IPS DF 19.7 (cell line): ENCODE data around the gene PARD3.

Experiments used
- DNase-seq: peaks from one replicate; pipeline ENCODE4 v3.0.0-alpha.2; 2013; ENCODE audit warnings: low read depth, low spot score

Gene PARD3

GRCh38 chr10:34499612-34500279 lies 315.4 kb downstream of the PARD3 start:
- DNase-seq = no peak

GRCh38 chr10:34498821-34499220 lies 316.3 kb downstream of the PARD3 start:
- no peak for DNase-seq

GRCh38 chr10:34495938-34496337 lies 319.2 kb downstream of the PARD3 start:
- no peak for DNase-seq

- no peak for DNase-seq
Observed at GRCh38 chr10:34494012-34494411, 321.1 kb downstream of the PARD3 start.

GRCh38 chr10:34492081-34492480 lies 323.0 kb downstream of the PARD3 start:
- DNase-seq = no peak

GRCh38 chr10:34491678-34492077 lies 323.4 kb downstream of the PARD3 start:
- DNase-seq = no peak

GRCh38 chr10:34489973-34490745 lies 324.9 kb downstream of the PARD3 start:
- no peak for DNase-seq

- no peak for DNase-seq
Observed at GRCh38 chr10:34489411-34489810, 325.7 kb downstream of the PARD3 start.

- DNase-seq = no peak
Observed at GRCh38 chr10:34488476-34489130, 326.5 kb downstream of the PARD3 start.

GRCh38 chr10:34486008-34486407 lies 329.1 kb downstream of the PARD3 start:
- no peak for DNase-seq

- no peak for DNase-seq
Observed at GRCh38 chr10:34484164-34484563, 330.9 kb downstream of the PARD3 start.

GRCh38 chr10:34480345-34480744 lies 334.8 kb downstream of the PARD3 start:
- DNase-seq = no peak

GRCh38 chr10:34479520-34480179 lies 335.4 kb downstream of the PARD3 start:
- no peak for DNase-seq

GRCh38 chr10:34477249-34477648 lies 337.8 kb downstream of the PARD3 start:
- no peak for DNase-seq

- no peak for DNase-seq
Observed at GRCh38 chr10:34476608-34477007, 338.5 kb downstream of the PARD3 start.

GRCh38 chr10:34475786-34476185 lies 339.3 kb downstream of the PARD3 start:
- DNase-seq = no peak

GRCh38 chr10:34475274-34475646 lies 339.8 kb downstream of the PARD3 start:
- no peak for DNase-seq

- DNase-seq = no peak
Observed at GRCh38 chr10:34474555-34475273, 340.4 kb downstream of the PARD3 start.

- DNase-seq = no peak
Observed at GRCh38 chr10:34474009-34474376, 341.1 kb downstream of the PARD3 start.

- no peak for DNase-seq
Observed at GRCh38 chr10:34473174-34474008, 341.7 kb downstream of the PARD3 start.

- no peak for DNase-seq
Observed at GRCh38 chr10:34470307-34470706, 344.8 kb downstream of the PARD3 start.
